H9 (cell line): ENCODE data around the gene ADAD2. TPM values are rescaled to one million over a fixed set of nuclear protein-coding genes. Genes with fewer than 3 reads are reported as not detected.

Source experiments
- DNase-seq: peaks from one replicate; pipeline ENCODE4 v3.0.0-alpha.2; 2017
- H2AFZ ChIP-seq: one replicate; pipeline ENCODE4 v1.6.1; 2013; ENCODE audit warnings: mild to moderate bottlenecking, low read length, control low read depth, moderate library complexity
- H2AK5ac ChIP-seq: 2 replicates; pipeline ENCODE4 v1.6.1; 2013; ENCODE audit warnings: low read length, control low read depth, mixed read lengths; ENCODE audit not compliant: insufficient read length
- H2BK120ac ChIP-seq: one replicate; pipeline ENCODE4 v1.6.1; 2013; ENCODE audit warnings: low read depth, mild to moderate bottlenecking, low read length, control low read depth, inconsistent platforms; ENCODE audit not compliant: poor library complexity, severe bottlenecking
- H2BK12ac ChIP-seq: 2 replicates; pipeline ENCODE4 v1.6.1; 2013; ENCODE audit warnings: low read length, control low read depth, mixed read lengths, low read depth; ENCODE audit not compliant: insufficient read length
- H2BK15ac ChIP-seq: 2 replicates; pipeline ENCODE4 v1.6.1; 2013; ENCODE audit warnings: low read depth, low read length, control low read depth
- H2BK20ac ChIP-seq: one replicate; pipeline ENCODE4 v1.6.1; 2013; ENCODE audit warnings: low read depth, mild to moderate bottlenecking, low read length, control low read depth, inconsistent platforms; ENCODE audit not compliant: poor library complexity, severe bottlenecking
- H2BK5ac ChIP-seq: 2 replicates; pipeline ENCODE4 v1.6.1; 2013; ENCODE audit warnings: low read length, control low read depth, mixed read lengths; ENCODE audit not compliant: insufficient read length
- H3K14ac ChIP-seq: 2 replicates; pipeline ENCODE4 v1.6.1; 2013; ENCODE audit warnings: low read length, control low read depth; ENCODE audit not compliant: insufficient read depth
- H3K18ac ChIP-seq: 2 replicates; pipeline ENCODE4 v1.6.1; 2013; ENCODE audit warnings: low read depth, mild to moderate bottlenecking, mixed read lengths, low read length, control low read depth; ENCODE audit not compliant: insufficient read length
- H3K23ac ChIP-seq: 2 replicates; pipeline ENCODE4 v1.6.1; 2013; ENCODE audit warnings: low read length, control low read depth, mixed read lengths, low read depth; ENCODE audit not compliant: insufficient read length
- H3K23me2 ChIP-seq: 2 replicates; pipeline ENCODE4 v1.6.1; 2013; ENCODE audit warnings: low read depth, mild to moderate bottlenecking, mixed read lengths, low read length, control low read depth; ENCODE audit not compliant: insufficient read length, poor library complexity, severe bottlenecking
- H3K27ac ChIP-seq: 2 replicates; pipeline ENCODE4 v1.5.1; 2013; ENCODE audit warnings: low read length, control low read depth, mixed read lengths, low read depth; ENCODE audit not compliant: insufficient read length
- H3K27me3 ChIP-seq: 2 replicates; pipeline ENCODE4 v1.6.1; 2013; ENCODE audit warnings: low read length, control low read depth, inconsistent platforms; ENCODE audit not compliant: insufficient read depth
- H3K4ac ChIP-seq: 2 replicates; pipeline ENCODE4 v1.6.1; 2013; ENCODE audit warnings: low read depth, mild to moderate bottlenecking, control low read depth, inconsistent platforms, low read length, moderate library complexity
- H3K4me1 ChIP-seq: 2 replicates; pipeline ENCODE4 v1.6.1; 2013; ENCODE audit warnings: low read length, control low read depth, inconsistent platforms; ENCODE audit not compliant: insufficient read depth
- H3K4me2 ChIP-seq: 2 replicates; pipeline ENCODE4 v1.6.1; 2013; ENCODE audit warnings: low read length, control low read depth, mixed read lengths; ENCODE audit not compliant: insufficient read length, insufficient read depth
- H3K56ac ChIP-seq: 2 replicates; pipeline ENCODE4 v1.6.1; 2013; ENCODE audit warnings: low read depth, mild to moderate bottlenecking, mixed read lengths, low read length, control low read depth; ENCODE audit not compliant: insufficient read length
- H3K79me1 ChIP-seq: 2 replicates; pipeline ENCODE4 v1.6.1; 2013; ENCODE audit warnings: low read depth, mild to moderate bottlenecking, moderate library complexity, low read length, control low read depth, inconsistent platforms; ENCODE audit not compliant: insufficient read depth, poor library complexity, severe bottlenecking
- H3K79me2 ChIP-seq: 2 replicates; pipeline ENCODE4 v1.6.1; 2013; ENCODE audit warnings: low read length, control low read depth, inconsistent platforms; ENCODE audit not compliant: insufficient read depth
- H3K9ac ChIP-seq: 2 replicates; pipeline ENCODE4 v1.6.1; 2013; ENCODE audit warnings: low read length, control low read depth, mixed read lengths; ENCODE audit not compliant: insufficient read length; ENCODE audit errors: extremely low read depth
- H3K9me3 ChIP-seq: one replicate; pipeline ENCODE4 v1.6.1; 2013; ENCODE audit warnings: low read depth, low read length, inconsistent platforms; ENCODE audit not compliant: control insufficient read depth
- H3T11ph ChIP-seq: one replicate; pipeline ENCODE4 v1.6.1; 2013; ENCODE audit warnings: mild to moderate bottlenecking, low read length, control low read depth, inconsistent platforms
- H4K20me1 ChIP-seq: one replicate; pipeline ENCODE4 v1.6.1; 2013; ENCODE audit not compliant: control insufficient read depth, insufficient read length, insufficient read depth
- H4K5ac ChIP-seq: 2 replicates; pipeline ENCODE4 v1.6.1; 2013; ENCODE audit warnings: low read depth, mild to moderate bottlenecking, mixed read lengths, low read length, control low read depth; ENCODE audit not compliant: insufficient read length
- H4K8ac ChIP-seq: replicated peaks from 2 replicates; pipeline ENCODE4 v1.6.1; 2013; ENCODE audit warnings: low read length, control low read depth, mixed read lengths, low read depth; ENCODE audit not compliant: insufficient read length
- H4K91ac ChIP-seq: 2 replicates; pipeline ENCODE4 v1.6.1; 2013; ENCODE audit warnings: low read depth, mild to moderate bottlenecking, moderate library complexity, mixed read lengths, low read length, control low read depth; ENCODE audit not compliant: insufficient read length
- H3K27ac Mint-ChIP-seq, 3 experiments: 2 replicates in 2 of 3; 3 replicates in 1 of 3; pipeline ENCODE4 v1.8.0; 2020 to 2021; ENCODE audit warnings: mixed read lengths in 3 of 3, mild to moderate bottlenecking in 1 of 3, moderate library complexity in 1 of 3
- H3K27me3 Mint-ChIP-seq: 2 replicates; pipeline ENCODE4 v1.8.0; 2021; ENCODE audit warnings: low read depth, mild to moderate bottlenecking, moderate library complexity, mixed read lengths
- H3K36me3 Mint-ChIP-seq, 3 experiments: 2 replicates in 2 of 3; 3 replicates in 1 of 3; pipeline ENCODE4 v1.8.0; 2020 to 2021; ENCODE audit warnings: low read depth in 3 of 3, mixed read lengths in 3 of 3; ENCODE audit not compliant: insufficient read depth in 1 of 3
- H3K4me1 Mint-ChIP-seq, 2 experiments: 2 replicates each; pipeline ENCODE4 v1.8.0; 2020; ENCODE audit warnings: mixed read lengths in 2 of 2
- H3K4me3 Mint-ChIP-seq, 2 experiments: 2 replicates in 1 of 2; 3 replicates in 1 of 2; pipeline ENCODE4 v1.8.0; 2020 to 2021; ENCODE audit warnings: mild to moderate bottlenecking in 2 of 2, mixed read lengths in 2 of 2, moderate library complexity in 1 of 2
- H3K9me3 Mint-ChIP-seq, 2 experiments: 2 replicates in 1 of 2; 3 replicates in 1 of 2; pipeline ENCODE4 v1.8.0; 2020; ENCODE audit warnings: mild to moderate bottlenecking in 2 of 2, mixed read lengths in 2 of 2, moderate library complexity in 1 of 2
- WGBS: extraction: QIAGEN DNeasy Blood & Tissue Kit; methylation state at CpG from one replicate; pipeline ENCODE4 v1.1.7; 2013; ENCODE audit warnings: missing lambda C conversion rate, low lambda C conversion rate, mixed read lengths; ENCODE audit not compliant: insufficient read length; ENCODE audit errors: extremely low coverage; 5-methylcytosine and 5-hydroxymethylcytosine counted together
- total RNA-seq: library from RNA; stranded (reverse); gene quantifications from 2 replicates; pipeline ENCODE4 v1.2.1, GENCODE V29; 2021
- TF ChIP-seq, protein P1 (sequence below): fragments of 200-600 bp; sonication (generic); conservative IDR thresholded peaks from 3 replicates; pipeline ENCODE4 v1.8.0; 2021; ENCODE audit warnings: antibody characterized with exemption, mild to moderate bottlenecking

The ADAD2 gene
- total RNA-seq, 1 experiment from 2014 or later = 1.0 TPM

DNA sequence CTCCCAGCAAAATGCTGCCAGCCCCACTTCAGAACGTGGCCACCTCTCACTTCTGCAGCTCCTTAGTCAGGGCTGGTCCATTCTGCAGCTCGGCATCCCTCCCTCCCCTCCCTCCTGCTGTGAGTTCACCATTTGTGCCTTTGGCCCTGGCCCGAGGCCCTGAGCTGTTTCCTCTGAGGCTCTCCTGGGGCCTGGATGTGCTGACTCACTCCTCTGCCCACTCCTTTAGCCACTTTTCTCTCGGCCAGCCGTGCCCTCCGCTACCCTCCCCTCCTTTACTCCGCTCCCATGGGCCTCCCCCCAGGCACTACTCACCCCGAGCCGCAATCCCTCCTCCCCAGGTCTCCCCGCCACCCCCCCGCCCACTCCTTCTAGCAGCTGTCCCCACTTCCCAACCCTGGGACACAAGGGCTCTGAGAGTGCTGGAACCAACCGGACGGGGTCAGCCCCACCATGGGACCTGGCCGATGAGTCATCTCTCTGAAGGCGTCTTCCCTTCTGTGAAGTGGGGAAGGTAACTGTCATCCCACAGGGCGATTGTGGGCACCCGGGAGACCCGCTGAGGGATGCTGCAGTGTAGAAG is 37.4 kb downstream of the ADAD2 start:
- no peak overlapping the region for H2BK15ac ChIP-seq
- DNase-seq = peak; percentile 83
- Mint-ChIP-seq H3K27me3 (peaks cover 5% of the 10 kb centered on the region), H3K36me3 (no peaks in the 10 kb centered on the region), H3K4me3 (no peak overlapping the region; a peak in 1 of 5 replicates), H3K4me1 (peaks cover 12 to 24% of the 10 kb centered on the region in 2 experiments), H3K9me3 (no peaks in the 10 kb centered on the region), H3K27ac (peak overlapping the region in 2 of 3 experiments; percentile 70 to 91; a peak in 3 of 7 replicates)
- H3K27me3 ChIP-seq = no peaks in the 10 kb centered on the region
- no CpG with 5 or more reads among the region's 18 CpGs for WGBS
- no peaks in the 10 kb centered on the region for H3K9me3 ChIP-seq
- H3K56ac ChIP-seq = no peak overlapping the region
- H2BK12ac ChIP-seq = no peak overlapping the region
- no peak overlapping the region for H3K27ac ChIP-seq
- H2BK20ac ChIP-seq = no peak overlapping the region
- no peaks in the 10 kb centered on the region for H3K79me2 ChIP-seq
- no peak overlapping the region for H2BK120ac ChIP-seq
- no peak overlapping the region for H3K9ac ChIP-seq
- H2AK5ac ChIP-seq = no peak overlapping the region
- no peak overlapping the region for H4K8ac ChIP-seq
- H3K4me1 ChIP-seq = no peaks in the 10 kb centered on the region
- H3K14ac ChIP-seq = peak overlapping the region; percentile 25
- H4K20me1 ChIP-seq = no peaks in the 10 kb centered on the region
- H2BK5ac ChIP-seq = no peak overlapping the region
- peak overlapping the region; percentile 29 for H3K18ac ChIP-seq
- TF ChIP-seq, protein P1, sequence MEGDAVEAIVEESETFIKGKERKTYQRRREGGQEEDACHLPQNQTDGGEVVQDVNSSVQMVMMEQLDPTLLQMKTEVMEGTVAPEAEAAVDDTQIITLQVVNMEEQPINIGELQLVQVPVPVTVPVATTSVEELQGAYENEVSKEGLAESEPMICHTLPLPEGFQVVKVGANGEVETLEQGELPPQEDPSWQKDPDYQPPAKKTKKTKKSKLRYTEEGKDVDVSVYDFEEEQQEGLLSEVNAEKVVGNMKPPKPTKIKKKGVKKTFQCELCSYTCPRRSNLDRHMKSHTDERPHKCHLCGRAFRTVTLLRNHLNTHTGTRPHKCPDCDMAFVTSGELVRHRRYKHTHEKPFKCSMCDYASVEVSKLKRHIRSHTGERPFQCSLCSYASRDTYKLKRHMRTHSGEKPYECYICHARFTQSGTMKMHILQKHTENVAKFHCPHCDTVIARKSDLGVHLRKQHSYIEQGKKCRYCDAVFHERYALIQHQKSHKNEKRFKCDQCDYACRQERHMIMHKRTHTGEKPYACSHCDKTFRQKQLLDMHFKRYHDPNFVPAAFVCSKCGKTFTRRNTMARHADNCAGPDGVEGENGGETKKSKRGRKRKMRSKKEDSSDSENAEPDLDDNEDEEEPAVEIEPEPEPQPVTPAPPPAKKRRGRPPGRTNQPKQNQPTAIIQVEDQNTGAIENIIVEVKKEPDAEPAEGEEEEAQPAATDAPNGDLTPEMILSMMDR = no peak
- no peaks in the 10 kb centered on the region for H3K79me1 ChIP-seq
- no peak overlapping the region for H2AFZ ChIP-seq
- H3T11ph ChIP-seq = no peak overlapping the region
- H4K91ac ChIP-seq = no peak overlapping the region
- H3K4me2 ChIP-seq = no peak overlapping the region
- no peaks in the 10 kb centered on the region for H3K23me2 ChIP-seq
- H4K5ac ChIP-seq = no peak overlapping the region
- no peak overlapping the region for H3K4ac ChIP-seq
- no peak overlapping the region for H3K23ac ChIP-seq
